HG03066 (cell line): ENCODE data around the gene S100A8.

Experiments
- ATAC-seq: cut with Tn5 transposase; IDR thresholded peaks from one replicate; pipeline ENCODE4 v1.9.1; 2021; ENCODE audit warnings: low read depth; ENCODE audit not compliant: unreplicated experiment

Gene S100A8

GRCh38 chr1:153393926-153394325, 3.1 kb upstream of the S100A8 start:
- ATAC-seq: no peak

DNA sequence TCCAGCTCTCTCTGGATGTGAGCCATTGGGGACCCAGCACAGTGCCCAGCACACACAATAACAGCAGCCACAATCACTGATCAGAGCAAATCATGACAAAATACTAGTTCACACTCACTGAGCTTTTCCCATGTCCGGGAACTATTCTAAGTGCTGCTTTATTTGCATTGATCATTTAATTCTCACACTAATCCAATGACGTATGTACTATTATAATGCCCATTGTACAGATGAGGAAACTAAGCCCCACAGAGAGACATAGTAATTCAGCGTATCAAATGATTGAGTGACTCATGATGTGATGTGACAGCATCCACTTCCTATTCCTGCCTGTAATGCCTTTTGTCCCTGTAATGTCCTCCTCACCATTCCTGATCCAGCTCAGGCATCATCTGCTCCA, 1.9 kb upstream of the S100A8 start:
- ATAC-seq: no peak

- ATAC-seq: no peak
Measured at GRCh38 chr1:153392258-153392657, 1.4 kb upstream of the S100A8 start.

DNA sequence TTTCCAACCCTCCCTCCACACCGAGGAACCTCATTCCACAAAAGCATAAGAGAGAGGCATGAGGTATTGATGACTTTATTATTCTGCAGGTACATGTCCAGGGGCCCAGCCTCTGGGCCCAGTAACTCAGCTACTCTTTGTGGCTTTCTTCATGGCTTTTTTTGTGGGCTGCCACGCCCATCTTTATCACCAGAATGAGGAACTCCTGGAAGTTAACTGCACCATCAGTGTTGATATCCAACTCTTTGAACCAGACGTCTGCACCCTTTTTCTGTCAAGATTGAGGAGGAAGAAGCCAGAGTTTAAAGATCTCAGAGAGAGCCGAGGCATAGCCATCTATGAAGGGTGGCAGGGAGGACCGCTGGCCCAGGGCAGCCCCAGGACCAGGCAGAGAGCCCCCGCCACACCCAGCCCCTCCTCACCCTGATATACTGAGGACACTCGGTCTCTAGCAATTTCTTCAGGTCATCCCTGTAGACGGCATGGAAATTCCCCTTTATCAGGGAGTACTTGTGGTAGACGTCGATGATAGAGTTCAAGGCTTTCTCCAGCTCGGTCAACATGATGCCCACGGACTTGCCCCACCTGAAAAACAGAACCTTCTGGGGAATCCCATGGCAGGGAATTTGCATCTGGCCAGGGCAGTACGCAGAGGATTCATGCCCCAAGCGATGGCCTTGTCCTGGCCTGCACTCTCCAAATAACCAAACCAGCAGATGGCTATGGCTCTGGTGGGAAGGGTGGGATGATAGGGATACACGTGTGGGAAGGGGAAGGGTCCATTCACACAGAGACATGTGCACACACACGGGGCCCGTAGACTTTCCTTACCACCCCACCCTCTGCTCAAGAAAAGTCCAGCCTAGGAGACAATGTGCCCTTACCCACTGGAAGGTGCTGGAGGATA, 647 bp downstream of the S100A8 start:
- ATAC-seq: no peak

DNA sequence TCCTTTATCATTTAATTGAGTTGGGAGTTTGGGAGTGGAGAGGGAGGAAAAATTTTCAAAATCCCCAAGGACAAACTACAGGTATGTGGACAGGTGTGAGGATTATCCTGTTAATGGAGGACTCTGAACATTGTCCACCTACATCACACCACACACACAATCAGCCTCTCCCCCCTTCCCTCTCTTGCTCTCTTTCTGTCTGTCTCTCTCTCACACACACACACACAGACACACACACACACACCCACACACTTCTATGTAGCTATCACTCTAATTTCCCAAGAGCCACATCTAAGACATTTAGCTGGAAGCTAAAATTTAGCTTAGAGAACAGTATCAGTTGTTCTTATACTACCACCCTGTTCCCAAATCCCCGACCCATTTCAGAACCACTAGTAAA, 1.5 kb downstream of the S100A8 start:
- no peak for ATAC-seq

DNA sequence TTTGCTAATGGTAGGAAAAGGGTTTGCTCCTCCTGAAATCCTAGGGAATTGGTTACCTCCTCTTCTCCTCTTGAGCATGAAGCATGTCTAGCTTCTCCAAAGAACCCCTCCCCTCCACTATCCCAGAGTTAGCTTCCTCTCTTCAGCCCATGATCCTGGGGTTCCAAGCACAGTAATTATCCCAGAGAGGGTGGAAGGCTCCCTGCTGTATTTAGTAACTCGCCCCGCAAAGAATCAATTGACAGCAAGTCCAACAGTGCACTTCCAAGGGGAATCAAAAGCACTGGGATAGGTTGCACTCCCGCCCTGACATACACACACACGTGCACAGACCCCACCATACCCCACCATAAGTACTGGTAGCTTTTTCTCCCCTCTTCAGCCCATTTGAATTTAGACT, 3.1 kb downstream of the S100A8 start:
- ATAC-seq: no peak

GRCh38 chr1:153387001-153387400, 3.9 kb downstream of the S100A8 start:
- no peak for ATAC-seq

GRCh38 chr1:153386500-153386901, 4.4 kb downstream of the S100A8 start:
- no peak for ATAC-seq

- ATAC-seq: no peak
Measured at GRCh38 chr1:153384958-153385580, 5.8 kb downstream of the S100A8 start.

DNA sequence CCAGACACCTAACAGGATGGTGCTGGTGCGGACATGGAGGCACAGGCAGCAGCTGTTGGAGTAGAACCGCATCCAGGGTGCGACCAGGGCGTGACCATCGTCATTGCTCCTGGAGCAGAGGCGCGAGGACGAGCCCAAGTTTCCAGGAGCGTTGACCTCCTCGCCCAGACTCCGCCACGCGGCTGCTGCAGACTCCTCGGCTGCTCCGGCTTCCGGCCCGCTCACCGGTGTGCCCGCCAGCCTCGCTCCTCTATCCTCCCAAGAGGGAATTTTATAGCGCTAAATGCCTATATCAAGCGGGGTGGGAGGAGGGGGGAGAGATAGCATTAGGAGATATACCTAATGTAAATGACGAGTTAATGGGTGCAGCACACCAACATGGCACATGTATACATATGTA, 10.2 kb downstream of the S100A8 start:
- ATAC-seq: no peak

DNA sequence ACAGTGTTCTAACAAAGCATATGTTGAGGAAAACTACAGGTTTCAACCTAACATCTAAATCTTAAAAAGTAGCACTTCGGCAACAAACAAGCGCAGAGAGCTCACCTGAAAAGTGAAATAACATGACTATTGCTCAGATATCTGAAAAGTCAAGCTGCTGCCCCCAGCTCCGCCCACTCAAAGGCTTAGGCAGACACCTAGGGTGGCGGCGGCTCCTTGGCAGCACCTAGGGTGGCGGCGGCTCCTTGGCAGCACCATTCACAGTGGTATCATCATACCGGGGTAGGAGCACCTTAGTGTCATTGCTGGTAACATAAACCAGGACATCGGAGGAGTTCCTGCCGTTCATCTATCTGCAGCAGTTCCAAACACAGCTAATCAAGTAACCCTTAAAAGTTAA, 11.3 kb downstream of the S100A8 start:
- ATAC-seq: no peak

DNA sequence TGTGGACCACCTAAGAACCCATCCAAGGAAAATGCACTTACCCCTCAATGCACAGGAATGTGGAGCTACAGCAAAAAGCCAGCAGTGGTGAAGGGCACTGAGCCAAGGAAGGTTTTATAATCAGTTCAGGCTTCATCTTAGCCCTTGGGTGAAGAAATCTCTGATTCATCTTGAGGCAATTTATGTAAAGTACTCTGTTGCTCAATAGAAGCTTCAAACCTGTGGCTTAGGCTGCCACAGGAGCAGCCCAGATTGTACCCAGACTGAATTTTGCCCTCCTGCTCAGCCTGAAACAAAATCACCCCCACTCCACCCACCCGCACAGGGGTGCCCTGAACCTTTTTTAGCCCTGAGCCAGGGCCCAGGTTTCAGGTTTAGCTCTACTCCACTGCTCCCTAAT, 15.4 kb downstream of the S100A8 start, which contains the start of gene S100A12:
Gene S100A12 (minus strand): TSS at position 111 of the 400 bp plus-strand sequence. CDS start 1,029 bp downstream, outside the sequence.
- no peak for ATAC-seq

DNA sequence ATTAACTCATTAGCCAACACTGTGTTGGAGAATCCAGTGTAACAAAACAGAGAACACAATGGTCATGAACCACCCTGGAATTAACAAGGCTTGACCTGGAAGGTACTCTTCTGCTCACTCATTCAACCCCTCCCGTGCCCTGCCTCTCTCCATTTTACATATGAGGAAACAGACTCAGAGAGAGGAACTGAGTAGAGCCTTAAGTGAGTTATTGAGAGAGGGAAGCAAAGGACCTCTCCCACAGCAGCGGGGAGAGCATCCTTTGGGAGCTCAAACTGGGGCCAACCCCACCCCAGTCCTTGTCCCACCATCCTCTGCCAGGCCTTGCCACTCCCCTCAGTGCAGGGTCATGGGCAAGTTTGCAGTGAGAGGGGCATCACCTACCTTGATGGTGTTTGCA, 16.8 kb downstream of the S100A8 start:
- ATAC-seq: no peak

GRCh38 chr1:153372571-153372970, 18.3 kb downstream of the S100A8 start:
- ATAC-seq: no peak

DNA sequence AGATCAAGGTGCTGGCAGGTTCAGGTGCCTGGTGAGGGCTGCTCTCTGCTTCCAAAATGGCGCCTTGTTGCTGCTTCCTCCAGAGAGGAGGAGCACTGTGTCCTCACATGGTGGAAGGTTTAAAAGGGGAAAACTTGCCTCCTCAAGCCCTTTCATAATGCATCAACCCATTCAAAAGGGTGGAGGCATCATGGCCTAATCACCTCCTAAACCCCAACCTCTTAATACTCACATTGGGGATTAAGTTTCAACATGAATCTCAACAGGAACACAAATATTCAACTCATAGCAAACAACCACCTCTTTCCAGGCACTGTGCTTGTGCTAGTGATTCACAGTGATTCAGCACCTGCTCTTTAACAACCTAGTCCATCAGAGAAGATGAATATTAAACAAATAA, 19.6 kb downstream of the S100A8 start:
- ATAC-seq: no peak

- no peak for ATAC-seq
Measured at GRCh38 chr1:153370146-153370545, 20.7 kb downstream of the S100A8 start.

GRCh38 chr1:153368495-153368894, 22.4 kb downstream of the S100A8 start:
- ATAC-seq: no peak

- no peak for ATAC-seq
Measured at GRCh38 chr1:153367090-153367489, 23.8 kb downstream of the S100A8 start.

- no peak for ATAC-seq
Measured at GRCh38 chr1:153366261-153366660, 24.6 kb downstream of the S100A8 start.

- no peak for ATAC-seq
Measured at GRCh38 chr1:153365696-153366095, 25.2 kb downstream of the S100A8 start.

DNA sequence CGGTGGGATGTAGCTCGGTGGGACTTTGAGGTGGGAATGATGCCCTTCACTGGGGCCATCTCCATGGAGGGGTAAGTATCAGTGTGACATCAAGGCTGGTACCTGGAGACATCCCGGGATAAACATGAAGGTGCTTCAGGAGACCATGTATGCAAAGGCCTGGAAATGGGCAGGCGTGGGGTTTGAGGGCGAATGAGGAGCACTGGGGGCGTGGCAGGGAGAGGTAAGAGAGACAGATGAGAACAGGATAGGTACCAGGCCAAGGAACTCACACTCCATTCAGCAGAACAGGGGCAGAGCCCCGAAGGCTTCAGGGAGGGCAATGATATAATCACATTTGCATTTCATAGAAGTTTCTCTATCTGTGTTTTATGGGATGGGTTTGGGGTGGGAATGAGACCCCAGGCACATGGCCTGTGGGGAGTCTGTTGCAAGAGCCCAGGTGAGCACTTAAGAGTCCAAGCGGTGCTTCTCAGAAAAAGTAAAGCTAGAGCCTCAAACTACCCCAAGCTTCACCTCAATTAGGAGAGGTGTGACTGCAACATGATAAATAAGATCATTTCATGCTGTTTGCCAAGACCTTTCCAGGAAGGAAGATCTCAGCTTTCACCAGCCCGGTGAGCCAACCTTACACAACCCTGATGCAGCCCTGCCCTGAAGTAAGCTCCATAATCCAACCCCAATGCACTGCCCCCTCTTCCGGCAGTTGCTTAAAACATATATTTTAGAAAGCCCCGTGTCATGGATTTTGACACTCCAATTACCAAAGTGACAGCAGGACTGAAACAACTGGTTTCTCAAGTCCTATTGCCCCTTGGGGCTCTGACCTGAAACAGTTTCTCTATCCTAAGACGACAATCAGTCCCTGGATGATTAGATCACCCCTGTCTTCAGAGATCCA, 25.9 kb downstream of the S100A8 start:
- ATAC-seq: no peak
